NCI-H2081 treated with DMSO at 0.1 percent for 48 hours (cell line): ENCODE measurements around the gene NUAK1.

Source experiments
- DNase-seq: peaks from one replicate; lab custom pipeline; 2025; lab: John Stamatoyannopoulos, UW

NUAK1 gene

DNA sequence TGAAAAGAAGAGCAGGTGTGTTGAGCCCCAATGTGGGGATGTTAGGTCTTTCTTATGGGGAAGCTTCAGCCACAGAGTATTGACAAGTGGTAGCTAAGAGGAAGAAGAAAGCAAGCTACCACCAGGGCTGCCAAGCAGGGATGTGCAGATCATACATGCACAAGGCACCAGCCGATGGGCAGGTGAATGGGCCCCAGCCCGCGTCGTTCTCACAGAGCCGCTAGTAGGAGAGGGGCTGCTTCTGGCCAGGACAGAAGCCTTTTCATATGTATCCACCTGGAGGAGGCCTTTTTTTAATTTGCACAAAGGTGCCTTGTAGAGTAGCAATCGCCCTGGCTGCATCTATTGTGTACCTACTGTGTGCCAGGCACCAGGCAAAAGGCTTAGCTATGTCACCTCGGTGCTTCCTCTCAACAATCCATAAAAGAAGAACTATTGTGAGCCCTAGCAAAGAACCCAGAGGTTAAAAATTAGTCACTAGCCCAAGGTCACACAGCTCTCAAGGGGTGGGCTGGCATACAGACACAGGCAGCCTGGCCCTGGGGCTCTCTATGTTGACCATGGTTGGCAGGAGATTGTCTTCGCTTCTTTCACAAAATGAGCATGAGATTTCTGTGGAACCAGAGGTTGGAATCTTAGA lies 8.2 kb downstream of the NUAK1 start:
- no peak for DNase-seq

DNA sequence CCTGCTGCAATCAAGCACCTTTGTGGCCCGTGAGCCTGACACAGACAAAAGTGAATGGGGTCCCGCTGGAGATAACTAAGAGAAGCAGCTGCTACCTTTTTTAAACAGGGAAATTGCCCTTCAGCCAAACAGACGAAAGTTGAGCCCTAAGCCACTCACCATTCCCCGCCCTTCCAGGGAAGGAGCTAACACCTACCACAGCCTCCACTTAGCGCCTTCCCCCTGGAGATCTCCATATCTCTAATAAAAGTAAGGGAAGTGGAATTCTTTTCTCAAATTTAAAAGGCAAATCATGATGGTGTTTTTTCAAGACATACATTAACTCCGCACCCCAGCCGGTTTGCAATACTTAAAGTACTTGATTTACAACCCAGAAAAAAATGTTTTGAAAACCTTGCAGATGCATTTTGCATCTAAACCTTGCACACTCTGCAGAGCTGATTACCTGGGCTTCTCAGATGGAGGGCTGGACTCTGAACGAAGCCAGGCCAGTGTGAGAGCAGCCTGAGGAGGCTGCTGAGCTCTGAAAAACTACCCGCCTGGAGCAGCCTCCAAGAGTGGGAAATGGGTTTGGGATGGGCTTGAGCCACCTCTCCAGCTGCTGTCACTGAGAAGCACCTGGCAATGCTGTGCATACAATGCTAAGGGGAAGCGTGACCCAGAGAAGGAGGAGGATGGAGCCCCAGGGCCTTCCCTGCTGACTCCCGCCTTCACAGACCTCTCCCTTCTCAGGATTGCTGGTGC lies 10.0 kb downstream of the NUAK1 start:
- DNase-seq = no peak

GRCh38 chr12:106127338-106128126 lies 11.2 kb downstream of the NUAK1 start:
- no peak for DNase-seq

- no peak for DNase-seq
Observed at GRCh38 chr12:106126441-106127337, 12.1 kb downstream of the NUAK1 start.

DNA sequence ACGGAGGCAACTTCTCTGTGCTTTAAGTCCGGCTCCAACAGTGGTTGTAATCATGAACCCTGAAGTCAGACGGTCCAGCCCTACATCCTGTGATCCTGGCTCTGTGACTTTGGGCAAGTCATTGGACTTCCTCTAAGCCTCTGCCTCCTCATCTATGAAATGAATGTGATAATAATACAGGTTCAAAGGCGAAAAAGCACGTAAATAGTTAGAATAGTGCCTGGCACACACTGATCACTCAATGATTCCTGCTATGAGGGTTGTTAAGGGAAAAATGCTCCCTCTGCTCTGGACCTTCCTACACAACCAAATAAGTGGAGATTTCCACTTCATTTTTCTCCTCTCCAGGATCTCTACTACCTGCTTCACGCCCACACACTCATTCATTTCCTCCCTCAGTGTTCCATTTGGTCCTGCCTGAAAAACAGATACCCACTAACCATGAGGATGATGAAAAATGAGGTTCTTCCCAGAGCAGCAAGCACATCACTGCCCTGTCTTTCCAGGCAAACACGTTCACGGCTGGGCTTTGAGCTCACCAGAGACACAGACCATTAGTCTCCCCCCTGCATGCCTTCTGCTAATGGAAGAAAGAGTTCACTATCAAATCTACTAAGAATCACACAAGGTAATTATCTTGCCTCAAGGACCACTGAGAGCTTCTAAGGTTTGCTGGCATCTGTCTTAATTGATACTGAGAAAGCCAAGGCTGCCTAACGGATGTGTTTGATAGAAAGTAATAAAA lies 13.2 kb downstream of the NUAK1 start:
- DNase-seq = no peak

GRCh38 chr12:106123551-106124081 lies 15.1 kb downstream of the NUAK1 start:
- DNase-seq = no peak

DNA sequence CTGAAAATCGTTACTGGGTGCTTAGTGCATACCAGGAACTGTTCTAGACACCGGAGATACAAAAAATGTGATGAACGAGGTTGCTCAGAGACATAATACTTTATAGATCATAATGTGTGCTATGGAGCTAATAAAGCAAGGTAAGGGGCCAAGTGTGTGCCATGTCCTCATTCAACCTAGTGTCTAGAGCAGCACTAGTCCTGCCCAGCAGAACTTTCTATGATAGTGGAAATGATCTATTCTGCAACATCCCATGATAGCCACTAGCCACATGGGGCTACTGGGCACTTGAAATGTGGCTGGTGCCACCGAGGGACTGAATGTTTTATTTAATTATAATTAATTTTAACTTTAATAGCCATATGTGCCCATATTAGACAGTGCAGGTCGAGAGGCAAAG lies 15.6 kb downstream of the NUAK1 start:
- DNase-seq = no peak

- DNase-seq = no peak
Observed at GRCh38 chr12:106122004-106122403, 16.8 kb downstream of the NUAK1 start.

DNA sequence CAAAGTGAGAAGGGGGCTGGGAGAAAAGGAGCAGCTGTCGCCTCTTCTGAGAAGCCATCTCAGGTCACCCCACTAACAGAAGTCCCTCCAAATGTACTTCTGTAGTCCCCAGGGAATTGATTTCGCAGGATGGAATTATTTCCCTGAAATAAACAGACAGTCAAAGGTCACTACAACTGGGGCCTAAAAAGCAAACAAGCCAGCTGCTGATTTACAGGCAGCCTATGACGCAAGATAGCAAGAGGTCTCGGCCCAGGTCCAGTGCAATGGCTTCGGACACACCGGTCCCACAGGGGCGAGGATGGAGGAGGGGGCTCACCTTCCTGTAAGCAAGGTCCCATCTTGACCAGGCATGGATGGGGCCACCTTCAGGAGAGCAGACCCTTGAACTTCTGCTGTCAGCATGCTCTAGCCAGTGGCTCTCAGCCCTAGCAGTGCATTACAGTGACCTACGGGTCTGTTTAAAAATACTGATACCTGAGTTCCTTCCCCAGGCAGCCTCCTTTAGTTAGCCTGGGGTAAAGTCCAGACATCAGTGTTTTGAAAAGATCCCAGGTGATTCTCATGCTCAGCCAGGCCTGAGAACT lies 18.1 kb downstream of the NUAK1 start:
- no peak for DNase-seq

GRCh38 chr12:106119301-106119700 lies 19.5 kb downstream of the NUAK1 start:
- no peak for DNase-seq

- DNase-seq = no peak
Observed at GRCh38 chr12:106118381-106119130, 20.2 kb downstream of the NUAK1 start.

- no peak for DNase-seq
Observed at GRCh38 chr12:106115440-106115839, 23.3 kb downstream of the NUAK1 start.

- no peak for DNase-seq
Observed at GRCh38 chr12:106114447-106115068, 24.2 kb downstream of the NUAK1 start.

- no peak for DNase-seq
Observed at GRCh38 chr12:106113824-106114446, 24.8 kb downstream of the NUAK1 start.

- no peak for DNase-seq
Observed at GRCh38 chr12:106113446-106113823, 25.3 kb downstream of the NUAK1 start.

GRCh38 chr12:106113042-106113441 lies 25.7 kb downstream of the NUAK1 start:
- DNase-seq = no peak

DNA sequence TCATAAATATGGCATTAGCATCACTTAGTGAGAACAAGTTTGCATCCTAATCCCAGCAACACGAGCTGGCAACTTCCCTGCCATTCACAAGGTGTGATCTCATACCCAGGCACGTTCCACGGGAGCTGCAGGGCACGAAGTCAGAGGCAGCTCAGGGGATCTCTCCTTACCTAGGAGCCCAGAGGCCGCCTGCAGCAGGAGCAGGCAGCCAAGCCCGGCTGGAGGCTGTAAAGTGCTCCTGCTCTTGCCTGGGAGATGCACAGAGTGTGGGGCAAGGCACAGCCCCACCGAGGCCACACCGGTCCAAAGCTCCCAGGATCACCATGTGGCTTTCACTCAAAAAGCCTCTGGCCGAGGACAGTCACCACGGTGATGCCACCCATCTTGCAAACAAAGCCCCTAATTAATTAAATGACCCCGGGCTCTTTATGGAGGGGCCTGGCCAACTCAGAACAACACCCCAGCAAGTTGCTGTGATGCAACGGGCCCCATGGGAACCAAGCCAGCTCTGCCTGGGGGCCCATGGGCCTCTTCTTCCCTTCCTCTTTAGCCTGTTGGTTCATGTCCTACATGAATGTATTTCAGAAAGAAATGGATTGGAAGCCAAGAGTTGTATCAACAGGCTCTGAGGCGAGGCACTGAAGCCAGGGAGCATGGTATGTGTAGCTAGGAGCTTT lies 26.5 kb downstream of the NUAK1 start:
- no peak for DNase-seq

GRCh38 chr12:106110626-106111300 lies 28.0 kb downstream of the NUAK1 start:
- no peak for DNase-seq
